Kidney (tissue), 14 donors: ENCODE results near the gene HSPA1B. TPM values are rescaled to one million over a fixed set of nuclear protein-coding genes. Genes with fewer than 3 reads are reported as not detected.

Source experiments
- DNase-seq, 5 donors: peaks; one replicate each; pipeline ENCODE4 v3.0.0-alpha.2; 2013 to 2020
- FAIRE-seq: peaks from 2 replicates; lab custom pipeline; 2012; peaks lifted over from hg19 to GRCh38; lab: Jason Lieb, UNC
- H3K27ac ChIP-seq, 2 donors: one replicate each; pipeline ENCODE4 v1.7.0; 2013; ENCODE audit warnings: low read depth in 2 of 2, low read length in 2 of 2, inconsistent platforms in 1 of 2
- H3K27me3 ChIP-seq: one replicate; pipeline ENCODE4 v1.7.1; 2013; ENCODE audit warnings: low read length, inconsistent platforms; ENCODE audit not compliant: control insufficient read depth, insufficient read depth
- H3K36me3 ChIP-seq, 3 donors: one replicate each; pipeline versions ENCODE4 v1.7.0 to v1.7.1; 2013; ENCODE audit warnings: low read length in 3 of 3, control low read depth in 1 of 3, inconsistent platforms in 1 of 3; ENCODE audit not compliant: insufficient read depth in 3 of 3, control insufficient read depth in 2 of 3
- H3K4me1 ChIP-seq, 3 donors: one replicate each; pipeline versions ENCODE4 v1.7.0 to v1.7.1; 2013; ENCODE audit warnings: low read length in 3 of 3, inconsistent platforms in 1 of 3, low read depth in 1 of 3; ENCODE audit not compliant: control insufficient read depth in 2 of 3, insufficient read depth in 2 of 3
- H3K4me3 ChIP-seq, 3 donors: one replicate each; pipeline versions ENCODE4 v1.7.0 to v1.8.1; 2013; ENCODE audit warnings: low read length in 3 of 3, control low read depth in 1 of 3, inconsistent platforms in 1 of 3
- H3K9ac ChIP-seq, 3 donors: one replicate each; pipeline versions ENCODE4 v1.7.0 to v1.7.1; 2013; ENCODE audit warnings: low read length in 3 of 3, control low read depth in 1 of 3, inconsistent platforms in 1 of 3
- H3K9me3 ChIP-seq, 3 donors: one replicate each; pipeline versions ENCODE4 v1.7.0 to v1.7.1; 2013; ENCODE audit warnings: low read length in 3 of 3, control low read depth in 1 of 3, inconsistent platforms in 1 of 3; ENCODE audit not compliant: control insufficient read depth in 2 of 3, insufficient read depth in 1 of 3
- CTCF ChIP-seq: IDR thresholded peaks from 3 replicates; pipeline ENCODE4 v1.5.1; 2012; ENCODE audit warnings: mild to moderate bottlenecking, moderate library complexity, borderline replicate concordance; ENCODE audit not compliant: insufficient read depth; ENCODE audit errors: extremely low read depth
- intact Hi-C: fragments of 100-400 bp; cut with DNase I; formaldehyde crosslinking; loops from one replicate; pipeline ENCODE4 v1.11.1; 2022
- polyA plus RNA-seq: library from polyadenylated mRNA; stranded (reverse); fragments of 350-450 nt; fragmentation: Illumina TruSeq; extraction: RNeasy Lipid Tissue Mini Kit (QIAGEN cat#74804); gene quantifications from one replicate; pipeline ENCODE4 v1.2.3, GENCODE V29; 2014; ENCODE audit warnings: low read depth, low replicate concordance; ENCODE audit not compliant: insufficient read depth
- total RNA-seq: library from RNA; stranded (reverse); fragmentation: NEBNext Ultra II Directional; extraction: Animal tissue kit (Norgen Biotek cat#: 25700); gene quantifications from one replicate; pipeline ENCODE4 v1.2.1, GENCODE V29; 2021
- donor health status: control.
- donor health status: control.
- donor health status: control.
- donor health status: control.
- donor health status: control.
- donor health status: DM: yes; HTN: yes; CAD: no.
- donor health status: Normal renal cell carcinoma (clear cell type).

Gene HSPA1B
- total and polyA plus RNA-seq, 2 donors from 2014 or later: 142 to 175 TPM

DNA sequence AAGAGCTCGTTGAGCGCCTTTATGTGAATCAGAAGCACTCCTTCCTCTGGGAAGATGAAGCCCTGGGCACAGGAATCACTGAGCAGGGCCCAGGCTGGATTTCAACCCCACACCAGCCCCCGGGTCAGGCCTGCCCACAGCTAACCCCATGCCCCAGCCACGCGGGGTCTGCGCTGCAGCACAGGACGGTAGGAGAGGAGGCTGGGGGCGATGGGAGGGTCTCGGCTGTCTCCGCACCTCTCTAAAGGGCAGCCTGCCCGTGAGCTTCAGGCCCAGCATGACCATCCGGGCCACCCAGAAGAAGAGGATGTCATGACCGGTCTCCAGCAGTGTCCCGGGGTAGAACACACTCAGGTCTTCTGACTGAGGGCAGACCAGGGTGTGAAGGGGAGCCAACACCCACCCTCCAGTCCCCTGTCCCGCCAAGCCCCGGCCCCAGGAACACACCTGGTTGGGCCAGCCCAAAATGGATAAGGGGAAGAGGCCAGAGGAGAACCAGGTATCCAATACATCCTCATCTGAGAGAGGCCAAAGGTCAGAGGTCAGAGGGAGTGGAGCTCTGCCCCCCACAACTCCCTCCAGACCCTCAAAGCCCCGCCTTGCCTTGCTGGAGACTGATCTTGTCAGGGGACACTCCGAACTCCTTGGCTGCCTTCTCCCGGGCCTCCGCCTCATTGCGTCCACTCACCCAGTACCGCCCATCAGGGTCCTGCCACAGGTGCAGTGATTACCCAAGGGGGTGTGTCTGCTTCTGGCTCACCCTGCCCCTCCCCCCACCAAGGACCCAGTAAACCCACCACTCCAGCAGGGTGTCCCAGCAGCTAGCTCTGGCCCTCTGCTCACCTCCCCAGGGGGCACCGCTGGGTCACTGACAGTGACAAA lies 46.1 kb upstream of the HSPA1B start:
- Histone ChIP-seq H3K9ac (no peak overlapping the region), H3K4me3 (no peak overlapping the region), H3K36me3 (peaks cover 0 to 18% (median 18%) of the 10 kb centered on the region in 3 donors), H3K9me3 (no peaks in the 10 kb centered on the region), H3K27me3 (no peaks in the 10 kb centered on the region), H3K27ac (no peak overlapping the region), H3K4me1 (peaks cover 0 to 6% (median 0%) of the 10 kb centered on the region in 3 donors)
- intact Hi-C loops: no loop called here
- TF ChIP-seq CTCF: no peak
- DNase-seq: peak in 1 of 5 donors; percentile 75
- FAIRE-seq: no peak

DNA sequence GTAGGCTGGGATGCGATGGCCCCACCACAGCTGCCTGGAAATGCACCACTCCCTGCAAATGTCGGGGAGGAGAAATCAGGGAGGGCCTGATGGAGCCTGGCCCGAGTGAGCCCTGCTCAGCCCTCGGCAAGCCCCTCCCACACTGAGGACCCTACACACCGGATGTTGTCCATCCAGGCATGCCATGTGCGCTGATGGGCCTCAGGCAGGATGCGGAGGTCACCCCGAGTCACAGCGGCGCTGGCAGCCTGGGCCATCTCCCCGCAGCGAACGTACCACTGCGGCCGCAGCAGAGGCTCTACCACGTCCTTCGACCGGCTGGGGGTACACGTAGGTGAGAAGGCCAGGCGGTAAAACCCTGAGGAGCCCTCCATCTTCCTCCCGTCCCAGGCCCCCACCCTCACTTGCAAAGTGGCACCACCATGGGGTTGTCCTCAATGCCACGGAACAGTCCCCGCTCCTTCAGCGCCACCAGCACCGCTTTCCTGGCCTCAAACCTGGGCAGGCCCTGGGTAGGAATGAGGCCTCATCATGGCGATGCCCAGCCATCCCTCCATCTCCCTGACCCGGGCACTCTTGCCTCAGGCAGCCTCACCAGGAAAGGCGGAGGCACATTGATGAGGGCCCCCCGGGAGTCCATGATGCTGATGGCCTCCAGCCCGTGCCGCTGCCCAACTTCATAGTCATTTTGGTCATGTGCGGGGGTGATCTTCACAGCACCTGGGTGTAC lies 45.2 kb upstream of the HSPA1B start:
- TF ChIP-seq CTCF: no peak
- Histone ChIP-seq H3K9ac (no peak overlapping the region), H3K27ac (no peak overlapping the region), H3K4me1 (peaks cover 0 to 3% (median 0%) of the 10 kb centered on the region in 3 donors), H3K4me3 (no peak overlapping the region), H3K9me3 (no peaks in the 10 kb centered on the region), H3K27me3 (no peaks in the 10 kb centered on the region), H3K36me3 (peaks cover 0 to 18% (median 18%) of the 10 kb centered on the region in 3 donors)
- FAIRE-seq (no peak), DNase-seq (peak in 1 of 5 donors; percentile 69)
- intact Hi-C loops: no loop called here

- DNase-seq: peak in 1 of 5 donors; percentile 54
- H3K4me3 ChIP-seq: no peak overlapping the region
- H3K27me3 ChIP-seq: no peaks in the 10 kb centered on the region
- no peak for TF ChIP-seq CTCF
- no peaks in the 10 kb centered on the region for H3K4me1 ChIP-seq
- intact Hi-C loops: no loop called here
- no peaks in the 10 kb centered on the region for H3K9me3 ChIP-seq
- FAIRE-seq: no peak
- no peak overlapping the region for H3K9ac ChIP-seq
- peaks cover 0 to 18% (median 18%) of the 10 kb centered on the region in 3 donors for H3K36me3 ChIP-seq
- H3K27ac ChIP-seq: no peak overlapping the region
Measured at GRCh38 chr6:31784098-31784925, 43.2 kb upstream of the HSPA1B start.
